Glomerular endothelial cell (primary cell): ENCODE results near the gene KRTAP24-1. TPM values are rescaled to one million over a fixed set of nuclear protein-coding genes. Genes with fewer than 3 reads are reported as not detected.

Experiments used
- DNase-seq: peaks from one replicate; pipeline ENCODE4 v3.0.0-alpha.2; 2011; ENCODE audit warnings: low read depth, low spot score; ENCODE audit errors: extremely low read depth
- total RNA-seq: library from RNA; depleted of rRNA; stranded (reverse); fragments of >200 nt; gene quantifications from 2 replicates; pipeline ENCODE4 v1.2.3, GENCODE V29; 2015

KRTAP24-1 gene, protein sequence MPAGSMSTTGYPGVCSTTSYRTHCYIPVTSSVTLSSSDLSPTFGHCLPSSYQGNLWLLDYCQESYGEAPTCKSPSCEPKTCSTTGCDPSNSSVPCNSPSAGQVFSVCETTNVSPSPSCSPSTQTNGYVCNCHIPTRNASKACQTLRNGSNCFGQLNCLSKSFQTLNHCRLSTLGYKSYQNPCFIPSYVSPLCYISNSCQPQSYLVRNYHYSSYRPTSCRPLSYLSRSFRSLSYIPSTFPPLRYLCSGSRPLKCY
- not detected in 2 replicates for total RNA-seq

DNA sequence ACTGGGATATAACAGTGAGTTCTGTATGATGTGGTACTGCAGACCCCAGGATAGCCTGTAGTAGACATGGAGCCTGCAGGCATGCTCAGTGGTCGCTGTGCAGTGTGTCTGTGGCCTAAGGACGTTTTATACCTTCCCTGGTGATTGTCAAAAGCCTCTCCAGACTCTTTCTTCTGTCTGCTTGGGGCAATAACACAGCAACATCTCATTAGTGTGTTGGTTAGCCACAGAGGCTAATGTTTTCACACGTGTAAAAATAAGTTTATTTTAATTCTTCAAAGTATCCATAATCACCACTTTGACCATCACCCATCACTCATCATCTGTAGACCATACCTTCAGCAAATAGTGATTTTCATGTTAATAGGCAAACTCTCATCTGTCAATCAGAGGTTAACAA is at the start of gene KRTAP24-1:
KRTAP24-1 (minus strand) TSS at position 101 of the 400 bp plus-strand sequence; CDS start at position 83, 18 bp downstream.
- no peak for DNase-seq

DNA sequence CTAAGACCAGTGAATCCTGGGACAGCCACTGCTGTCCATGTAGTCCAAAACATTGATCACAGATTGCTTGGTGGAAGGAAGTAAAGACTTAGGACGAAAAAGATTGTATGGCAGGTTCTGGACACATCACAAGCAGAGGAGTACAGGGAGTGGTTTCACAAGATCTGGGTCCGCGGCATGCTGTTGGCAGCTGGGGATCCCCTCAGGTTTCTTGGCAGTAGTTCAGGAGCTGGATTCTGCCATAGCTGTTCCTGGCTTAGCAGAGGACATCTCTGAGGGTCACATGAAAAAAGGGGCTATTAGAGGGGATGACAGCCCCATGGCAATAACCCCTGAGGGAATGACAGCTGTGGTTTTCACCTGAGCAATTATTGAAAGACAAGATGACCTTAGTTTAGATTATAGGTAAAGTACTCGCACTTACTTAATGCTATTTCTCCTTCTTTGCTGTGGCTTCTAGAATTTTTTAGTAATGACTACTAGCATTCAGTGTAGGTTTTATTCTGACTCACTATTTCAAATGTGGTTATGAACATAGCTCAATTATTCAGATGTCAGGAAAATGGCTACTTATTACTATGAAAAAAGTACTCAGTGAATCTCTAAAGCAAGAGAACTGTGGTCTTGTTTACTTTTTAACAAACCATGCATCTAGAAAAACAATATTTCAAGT is 46.6 kb upstream of the KRTAP24-1 start:
- DNase-seq: no peak

DNA sequence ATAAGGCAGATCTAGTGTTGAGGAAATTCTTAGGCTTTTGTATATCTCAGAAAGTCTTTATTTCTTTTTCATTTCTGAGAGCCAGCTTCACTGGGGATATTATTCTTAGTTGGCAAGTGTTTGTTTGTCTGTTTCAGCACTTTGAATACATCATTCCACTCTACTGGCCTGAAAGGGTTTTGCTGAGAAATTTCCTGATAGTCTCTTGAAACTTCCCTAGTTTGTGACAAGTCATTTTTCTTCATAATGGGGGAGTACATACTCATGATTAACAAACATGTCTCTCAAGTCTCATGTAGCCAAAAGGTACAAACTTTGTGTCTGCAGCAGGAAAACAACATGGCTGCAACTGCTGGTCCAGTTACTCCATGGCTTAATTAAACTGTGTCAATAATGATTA is 43.6 kb upstream of the KRTAP24-1 start:
- no peak for DNase-seq

DNA sequence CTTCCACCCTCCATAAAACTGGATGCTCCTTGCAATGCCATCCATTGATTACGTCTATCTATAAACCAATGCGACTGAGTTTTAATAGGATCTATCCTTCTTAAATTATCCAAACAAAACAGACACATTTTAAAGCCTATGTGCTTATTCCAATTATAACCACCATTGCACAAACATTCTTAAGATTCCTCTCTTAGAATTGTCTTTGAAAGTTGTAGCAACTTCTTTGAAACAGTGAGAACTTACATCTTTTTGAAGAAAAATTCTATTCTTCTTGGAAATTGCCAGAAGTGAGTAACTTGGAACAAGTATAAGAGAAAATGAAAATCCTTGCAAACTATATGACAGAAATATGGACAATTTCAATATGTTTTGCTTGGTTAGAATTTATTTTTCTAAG is 37.5 kb upstream of the KRTAP24-1 start, which contains the start of gene KRTAP26-1:
KRTAP26-1 (minus strand) TSS at position 101 of the 400 bp plus-strand sequence. CDS start 280 bp downstream, outside the sequence.
- no peak for DNase-seq

DNA sequence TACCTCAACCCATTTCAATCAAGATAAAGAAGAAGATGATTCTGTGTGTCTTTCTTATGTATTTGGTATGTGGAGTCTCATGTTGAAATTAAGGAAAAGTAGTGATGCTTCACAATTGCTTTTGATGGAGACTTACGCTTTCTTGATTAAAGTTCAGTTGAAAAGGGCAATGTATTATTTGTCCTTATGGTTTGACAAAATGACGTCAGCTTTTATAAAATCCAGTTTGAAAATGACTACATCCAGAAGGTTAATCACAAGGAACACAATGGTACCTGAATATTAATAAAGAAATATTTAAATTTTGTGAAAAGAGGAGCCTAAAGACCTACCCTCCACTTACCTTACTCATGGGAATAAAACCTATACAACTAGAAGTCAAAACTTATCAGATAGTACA is 33.0 kb upstream of the KRTAP24-1 start:
- no peak for DNase-seq

- DNase-seq: no peak
These were observed 24.1 kb upstream of the KRTAP24-1 start for GRCh38 chr21:30306884-30307283.

- DNase-seq: no peak
These were observed 22.4 kb upstream of the KRTAP24-1 start for GRCh38 chr21:30305136-30305535.

DNA sequence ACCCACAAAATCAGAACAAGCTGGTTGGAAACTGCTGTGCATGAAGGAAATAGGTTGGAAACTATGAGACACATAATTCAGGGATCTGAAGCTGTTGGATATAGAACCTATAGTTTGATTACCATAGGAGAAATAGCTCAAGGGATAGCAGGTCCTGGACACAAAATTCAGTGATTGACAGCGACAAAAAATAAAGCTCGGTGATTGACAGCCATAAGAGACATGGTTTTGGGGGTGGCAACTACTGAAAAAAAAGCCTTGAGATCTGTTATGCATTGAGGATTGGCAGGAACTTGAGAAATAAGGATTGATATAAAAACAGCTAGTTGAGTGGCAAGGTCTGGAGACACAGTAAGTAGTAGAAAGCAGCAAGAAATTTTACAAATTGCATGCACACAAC is 6.5 kb upstream of the KRTAP24-1 start, which contains the start of gene KRTAP25-1:
KRTAP25-1 (minus strand) TSS at position 300 of the 400 bp plus-strand sequence; CDS start at position 276, 24 bp downstream.
- DNase-seq: no peak

GRCh38 chr21:30271611-30272010 is 11.1 kb downstream of the KRTAP24-1 start:
- no peak for DNase-seq

DNA sequence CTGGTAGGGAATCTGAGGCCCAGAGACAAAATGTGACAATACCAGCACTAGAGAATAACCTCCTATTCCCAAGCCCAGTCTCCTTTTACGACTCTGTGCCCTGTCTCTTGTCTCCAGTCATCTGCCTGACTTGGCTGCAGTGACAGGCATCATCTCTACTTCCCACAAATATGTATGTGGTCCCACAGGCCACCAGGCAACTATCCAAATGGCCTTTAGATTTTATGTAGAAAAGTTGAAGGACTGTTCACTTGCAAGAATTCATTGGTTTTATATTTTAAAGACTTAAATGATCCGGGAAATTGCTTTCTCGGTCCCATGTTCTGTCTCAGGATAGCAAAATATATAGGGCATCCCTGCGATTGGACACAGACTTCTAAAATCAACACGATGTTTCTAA is 11.6 kb downstream of the KRTAP24-1 start:
- DNase-seq: no peak

- DNase-seq: no peak
These were observed 12.8 kb downstream of the KRTAP24-1 start for GRCh38 chr21:30269803-30270530.

DNA sequence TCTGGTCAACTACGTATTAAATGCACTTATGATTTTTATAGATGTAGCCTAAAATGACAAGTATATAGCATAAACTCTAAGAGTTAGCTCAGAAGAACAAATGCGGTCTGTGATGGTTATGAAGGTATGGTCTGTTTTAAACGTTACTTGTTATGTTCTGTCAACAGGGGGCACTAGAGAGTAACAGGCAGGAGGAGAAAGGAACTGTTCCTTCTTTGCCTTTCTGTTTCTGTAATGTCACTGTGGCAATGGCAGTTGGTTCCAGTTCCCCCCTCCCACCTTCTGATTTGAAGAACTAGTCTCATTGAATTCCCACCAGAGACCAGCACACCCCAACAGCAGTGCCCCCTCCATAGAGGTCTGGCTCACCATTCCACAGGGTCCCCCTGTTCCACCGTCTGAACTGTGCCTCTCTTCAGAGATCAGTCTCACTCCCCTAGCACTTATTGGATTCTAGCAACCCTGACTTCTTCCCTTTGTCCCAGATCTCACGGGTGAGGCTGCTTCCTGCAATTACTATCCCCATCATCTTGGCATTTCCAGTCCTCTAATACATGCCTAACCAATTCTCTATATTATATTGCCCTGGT is 14.0 kb downstream of the KRTAP24-1 start:
- DNase-seq: no peak

GRCh38 chr21:30257773-30258172 is 25.0 kb downstream of the KRTAP24-1 start:
- DNase-seq: no peak

DNA sequence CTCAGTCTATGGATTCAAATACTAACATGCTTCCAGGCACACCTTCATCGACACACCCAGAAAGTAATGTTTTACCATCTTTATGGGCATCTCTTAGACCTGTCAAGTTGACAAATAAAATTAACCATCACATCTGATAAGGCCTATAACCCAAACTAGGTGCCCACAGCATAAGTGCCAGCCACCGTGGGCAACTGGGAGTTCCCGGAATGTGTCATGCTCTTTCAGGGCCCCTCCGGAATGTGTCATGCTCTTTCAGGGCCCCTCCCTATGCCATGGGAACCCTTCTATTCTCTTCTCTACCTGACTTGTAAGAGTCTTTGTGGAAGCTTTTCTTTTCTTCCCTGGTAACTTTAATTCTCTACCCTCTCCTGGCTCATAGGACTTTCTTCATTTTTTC is 26.6 kb downstream of the KRTAP24-1 start:
- DNase-seq: no peak

DNA sequence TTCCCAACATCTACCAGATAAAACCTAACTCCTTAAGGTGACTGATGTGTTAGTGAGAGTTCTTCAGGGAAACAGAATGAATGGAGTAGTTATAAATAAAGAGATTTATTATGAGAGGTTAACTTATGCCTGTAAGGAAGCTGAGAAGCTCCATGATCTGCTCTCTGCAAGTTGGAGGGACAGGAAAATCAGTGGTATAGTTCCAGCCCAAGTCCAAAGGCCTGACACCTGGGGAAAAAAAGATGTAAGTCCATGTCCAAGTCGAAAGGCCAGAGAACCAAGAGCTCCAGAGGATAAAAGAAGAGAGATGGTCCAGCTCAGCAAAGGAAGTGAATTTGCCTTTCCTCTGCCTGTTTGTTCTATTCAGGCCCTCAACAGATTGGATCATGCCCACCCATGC is 27.1 kb downstream of the KRTAP24-1 start:
- no peak for DNase-seq

DNA sequence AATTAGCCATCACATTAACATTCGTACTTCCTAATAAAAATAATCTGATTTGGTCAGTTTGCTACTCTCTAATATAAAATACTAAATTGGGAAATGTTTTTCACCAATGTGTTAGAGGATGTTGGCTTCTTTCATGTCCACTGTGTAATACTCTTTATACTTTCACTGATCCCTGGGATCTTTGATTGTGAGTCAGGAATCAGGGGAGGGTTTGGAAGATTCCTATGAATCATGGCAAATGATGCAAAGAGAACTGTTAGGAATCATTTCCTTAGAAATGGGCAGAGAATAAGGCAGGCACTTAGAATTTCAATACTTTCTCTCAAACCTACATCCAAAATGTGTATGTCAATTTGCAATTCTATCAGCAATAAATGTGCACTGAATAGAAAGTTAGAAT is 31.0 kb downstream of the KRTAP24-1 start:
- no peak for DNase-seq

GRCh38 chr21:30249936-30250335 is 32.8 kb downstream of the KRTAP24-1 start:
- DNase-seq: no peak

DNA sequence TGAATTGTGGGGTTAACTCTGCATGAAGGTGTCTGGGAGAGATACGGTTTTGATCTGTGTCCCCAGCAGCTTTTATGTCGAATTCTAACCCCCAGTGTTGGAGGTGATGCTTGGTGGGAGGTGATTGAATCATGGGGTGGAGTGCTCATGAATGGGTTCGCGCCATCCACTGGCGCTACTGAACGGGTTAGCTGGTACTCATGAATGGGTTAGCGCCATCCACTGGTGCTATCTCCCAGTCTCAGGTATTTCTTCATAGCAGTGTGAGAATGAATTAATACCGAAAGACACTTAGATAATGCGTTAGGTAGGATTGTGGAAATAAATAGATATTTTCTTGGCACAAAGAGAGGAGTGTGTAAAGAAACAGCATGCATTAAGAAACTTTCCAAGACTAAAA is 33.9 kb downstream of the KRTAP24-1 start:
- no peak for DNase-seq

DNA sequence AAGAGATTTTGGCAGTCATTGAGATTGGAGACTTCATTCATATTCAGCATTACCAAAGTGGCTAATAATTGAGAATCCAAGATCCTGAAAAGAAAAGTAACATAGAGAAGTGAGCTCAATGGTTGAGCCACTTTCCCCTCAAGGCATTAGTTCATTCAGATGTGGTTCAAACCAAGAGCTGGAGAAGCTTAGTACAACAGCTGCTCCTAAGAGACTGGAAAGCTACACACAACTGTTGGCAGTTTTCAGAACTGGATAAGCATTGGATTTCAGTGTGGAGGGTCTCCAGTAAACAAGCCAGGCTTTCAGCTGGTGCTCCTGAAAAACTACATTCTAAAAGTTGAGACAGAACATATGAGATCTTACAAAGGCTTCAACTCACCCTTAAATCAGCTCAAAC is 37.7 kb downstream of the KRTAP24-1 start:
- DNase-seq: no peak

DNA sequence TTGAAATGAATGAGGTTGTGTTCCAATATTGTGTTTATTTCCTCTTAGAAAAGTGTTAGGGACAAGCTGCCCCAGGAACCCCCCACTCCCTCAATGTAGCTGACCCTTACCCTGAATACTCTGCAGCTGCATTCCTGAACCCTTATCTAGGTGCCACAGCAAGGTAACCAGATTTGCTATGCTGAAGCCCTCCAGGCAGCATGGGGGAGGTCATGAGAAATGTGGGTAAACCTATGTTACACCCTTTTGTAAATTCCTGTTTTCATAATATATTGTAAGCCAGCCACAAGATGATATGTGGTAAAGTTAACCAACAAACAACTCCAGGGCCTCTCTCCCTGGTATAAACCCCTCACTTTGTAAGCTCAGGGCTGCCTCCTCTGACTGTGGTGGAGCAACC is 39.1 kb downstream of the KRTAP24-1 start:
- no peak for DNase-seq

DNA sequence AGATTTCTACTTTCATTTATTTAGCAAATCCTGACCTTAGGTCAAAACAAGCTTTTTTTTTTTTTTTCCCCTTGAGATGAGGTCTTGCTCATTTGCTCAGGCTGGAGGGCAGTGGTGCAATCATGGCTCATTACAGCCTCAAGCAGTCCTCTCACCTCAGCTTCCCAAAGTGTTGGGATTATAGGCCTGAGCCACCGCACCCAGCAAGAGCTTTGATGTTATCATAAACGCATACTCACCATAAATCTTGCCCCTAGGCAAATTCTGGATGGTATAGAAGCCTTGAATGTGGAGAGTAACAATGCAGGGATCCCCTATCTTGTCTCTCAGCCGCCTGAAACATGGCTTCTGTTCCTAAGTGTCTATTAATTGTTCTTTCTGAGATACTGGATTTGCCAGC is 42.1 kb downstream of the KRTAP24-1 start:
- no peak for DNase-seq
